ENCODE data around the gene TDRD10.
"Not testable (repeated sequence)": the region's sequence is repeated elsewhere in the genome, so short reads cannot be mapped to it uniquely, and the experiment has no call there.

The TDRD10 gene

GRCh38 chr1:154517661-154518060, 15.6 kb downstream of the TDRD10 start:
- DNase-seq (ENCODE audit: low spot score), result no peak

- no peak for DNase-seq (ENCODE audit: low spot score)
Observed at GRCh38 chr1:154519591-154519991, 17.6 kb downstream of the TDRD10 start.

GRCh38 chr1:154520333-154520732, 18.3 kb downstream of the TDRD10 start:
- DNase-seq (ENCODE audit: low spot score), result no peak

- DNase-seq (ENCODE audit: low spot score), result no peak
Observed at GRCh38 chr1:154521695-154522094, 19.7 kb downstream of the TDRD10 start.

GRCh38 chr1:154524881-154525280, 22.9 kb downstream of the TDRD10 start:
- no peak for DNase-seq (ENCODE audit: low spot score)

- no peak for DNase-seq (ENCODE audit: low spot score)
Observed at GRCh38 chr1:154527192-154527591, 25.2 kb downstream of the TDRD10 start.

GRCh38 chr1:154529308-154529707, 27.3 kb downstream of the TDRD10 start:
- DNase-seq (ENCODE audit: low spot score), result no peak

GRCh38 chr1:154531950-154532349, 29.9 kb downstream of the TDRD10 start:
- not testable (repeated sequence) for DNase-seq (ENCODE audit: low spot score)

GRCh38 chr1:154533952-154534844, 32.2 kb downstream of the TDRD10 start:
- DNase-seq (ENCODE audit: low spot score), result no peak

- DNase-seq (ENCODE audit: low spot score), result no peak
Observed at GRCh38 chr1:154536570-154536969, 34.6 kb downstream of the TDRD10 start.

GRCh38 chr1:154539486-154540483, 37.8 kb downstream of the TDRD10 start:
- no peak for DNase-seq (ENCODE audit: low spot score)

- DNase-seq (ENCODE audit: low spot score), result no peak
Observed at GRCh38 chr1:154541231-154541630, 39.2 kb downstream of the TDRD10 start.

- peak; percentile 46 for DNase-seq (ENCODE audit: low spot score)
Observed at GRCh38 chr1:154546264-154547063, 44.4 kb downstream of the TDRD10 start.

- DNase-seq (ENCODE audit: low spot score), result no peak
Observed at GRCh38 chr1:154547105-154547732, 45.2 kb downstream of the TDRD10 start.

- no peak for DNase-seq (ENCODE audit: low spot score)
Observed at GRCh38 chr1:154548028-154548427, 46.0 kb downstream of the TDRD10 start.

GRCh38 chr1:154549202-154549770, 47.3 kb downstream of the TDRD10 start:
- no peak for DNase-seq (ENCODE audit: low spot score)

- no peak for DNase-seq (ENCODE audit: low spot score)
Observed at GRCh38 chr1:154550070-154550469, 48.1 kb downstream of the TDRD10 start.

- no peak for DNase-seq (ENCODE audit: low spot score)
Observed at GRCh38 chr1:154550657-154551056, 48.6 kb downstream of the TDRD10 start.

- DNase-seq (ENCODE audit: low spot score), result no peak
Observed at GRCh38 chr1:154551474-154551873, 49.5 kb downstream of the TDRD10 start.

GRCh38 chr1:154552036-154552435, 50.0 kb downstream of the TDRD10 start:
- no peak for DNase-seq (ENCODE audit: low spot score)

All from CD4-positive, alpha-beta T cell treated with Interleukin-15 for 4 hours (primary cell).